DOHH2 (cell line): ENCODE measurements around the gene BCAR3.

Experiments used
- H3F3A ChIP-seq: fragments of 200-600 bp; sonication (generic), shearing (Covaris generic); 2 replicates; pipeline ENCODE4 v1.6.0; 2016; ENCODE audit warnings: antibody characterized with exemption, mild to moderate bottlenecking; ENCODE audit not compliant: control insufficient read depth, insufficient read depth
- H3K27ac ChIP-seq: fragments of 200-600 bp; sonication (generic); 2 replicates; pipeline ENCODE4 v1.5.1; 2014; ENCODE audit warnings: low read depth, mild to moderate bottlenecking, low read length, moderate library complexity
- H3K27me3 ChIP-seq: fragments of 200-600 bp; sonication (generic); 2 replicates; pipeline ENCODE4 v1.6.1; 2014; ENCODE audit warnings: mild to moderate bottlenecking, low read length, mixed read lengths; ENCODE audit not compliant: control insufficient read depth
- H3K36me3 ChIP-seq: fragments of 200-600 bp; sonication (generic); 2 replicates; pipeline ENCODE4 v1.6.1; 2014; ENCODE audit warnings: mild to moderate bottlenecking, low read length, moderate library complexity, mixed read lengths; ENCODE audit not compliant: control insufficient read depth
- H3K4me1 ChIP-seq: fragments of 200-600 bp; sonication (generic); 2 replicates; pipeline ENCODE4 v1.6.1; 2014; ENCODE audit warnings: mild to moderate bottlenecking, low read length, mixed read lengths; ENCODE audit not compliant: control insufficient read depth
- H3K4me2 ChIP-seq: fragments of 200-600 bp; sonication (generic); 2 replicates; pipeline ENCODE4 v1.6.0; 2014; ENCODE audit warnings: mild to moderate bottlenecking, low read length, moderate library complexity
- H3K4me3 ChIP-seq: fragments of 200-600 bp; sonication (generic); 2 replicates; pipeline ENCODE4 v1.5.1; 2014; ENCODE audit warnings: mild to moderate bottlenecking, low read length, mixed read lengths
- H3K79me2 ChIP-seq: fragments of 200-600 bp; sonication (generic); 2 replicates; pipeline ENCODE4 v1.6.1; 2014; ENCODE audit warnings: mild to moderate bottlenecking, low read length, mixed read lengths; ENCODE audit not compliant: control insufficient read depth
- H3K9me2 ChIP-seq: fragments of 200-600 bp; sonication (generic); replicated peaks from 2 replicates; pipeline ENCODE4 v1.6.1; 2014; ENCODE audit warnings: mild to moderate bottlenecking, low read length, mixed read lengths; ENCODE audit not compliant: control insufficient read depth
- H3K9me3 ChIP-seq: fragments of 200-600 bp; sonication (generic); 2 replicates; pipeline ENCODE4 v1.6.1; 2014; ENCODE audit warnings: antibody characterized with exemption, low read length, mixed read lengths; ENCODE audit not compliant: control insufficient read depth, insufficient read depth
- H4K20me1 ChIP-seq: fragments of 200-600 bp; sonication (generic); 2 replicates; pipeline ENCODE4 v1.6.0; 2014; ENCODE audit warnings: low read depth, mild to moderate bottlenecking, antibody characterized with exemption, low read length, moderate library complexity; ENCODE audit not compliant: control insufficient read depth, insufficient read depth
- CTCF ChIP-seq: fragments of 200-600 bp; sonication (generic); IDR thresholded peaks from one replicate; pipeline ENCODE4 v1.5.1; 2014; ENCODE audit warnings: antibody characterized with exemption, mild to moderate bottlenecking, low read depth, low read length; ENCODE audit not compliant: poor library complexity, severe bottlenecking
- EZH2phosphoT487 ChIP-seq: fragments of 200-600 bp; sonication (generic); IDR thresholded peaks from 2 replicates; pipeline ENCODE4 v1.6.1; 2017; ENCODE audit warnings: borderline replicate concordance, mild to moderate bottlenecking, antibody characterized with exemption, low read length, moderate library complexity, mixed read lengths

Gene BCAR3

GRCh38 chr1:93690341-93690740 is 8.7 kb upstream of the BCAR3 start:
- Histone ChIP-seq H3K4me2 (peak overlapping the region; percentile 76), H3F3A (peaks cover 43% of the 10 kb centered on the region)

GRCh38 chr1:93689521-93690223 is 8.0 kb upstream of the BCAR3 start:
- H3K9me2 ChIP-seq: no peaks in the 10 kb centered on the region
- H3K27me3 ChIP-seq: no peaks in the 10 kb centered on the region
- peaks cover 3% of the 10 kb centered on the region; the same call in 1 of the 2 replicates for H3K36me3 ChIP-seq
- peak overlapping the region; percentile 54 for H3K4me3 ChIP-seq
- peaks cover 18% of the 10 kb centered on the region for H3K79me2 ChIP-seq
- no peaks in the 10 kb centered on the region for H3K9me3 ChIP-seq
- TF ChIP-seq CTCF (no peak), EZH2phosphoT487 (no peak)
- H4K20me1 ChIP-seq: no peaks in the 10 kb centered on the region
- H3K4me1 ChIP-seq: peaks cover 100% of the 10 kb centered on the region
- H3F3A ChIP-seq: peaks cover 40% of the 10 kb centered on the region
- H3K27ac ChIP-seq: peak overlapping the region; percentile 87
- peak overlapping the region; percentile 76 for H3K4me2 ChIP-seq

More at GRCh38 chr1:93690341-93690740, 8.7 kb upstream of the BCAR3 start:
- Histone ChIP-seq H4K20me1 (no peaks in the 10 kb centered on the region), H3K4me3 (peak overlapping the region; percentile 54; the same call in 1 of the 2 replicates), H3K79me2 (peaks cover 12% of the 10 kb centered on the region), H3K27me3 (no peaks in the 10 kb centered on the region), H3K4me1 (peaks cover 100% of the 10 kb centered on the region), H3K27ac (peak overlapping the region; percentile 87), H3K9me2 (no peaks in the 10 kb centered on the region), H3K36me3 (peaks cover 3% of the 10 kb centered on the region; the same call in 1 of the 2 replicates), H3K9me3 (no peaks in the 10 kb centered on the region)
- TF ChIP-seq EZH2phosphoT487: no peak
- TF ChIP-seq CTCF: no peak

- peak overlapping the region; percentile 76 for H3K4me2 ChIP-seq
- H4K20me1 ChIP-seq: no peaks in the 10 kb centered on the region
- TF ChIP-seq EZH2phosphoT487 (no peak), CTCF (no peak)
- H3K4me3 ChIP-seq: peak overlapping the region; percentile 48
- H3K36me3 ChIP-seq: peaks cover 3% of the 10 kb centered on the region; the same call in 1 of the 2 replicates
- H3K27ac ChIP-seq: peak overlapping the region; percentile 87
- H3K9me2 ChIP-seq: no peaks in the 10 kb centered on the region
- peaks cover 100% of the 10 kb centered on the region for H3K4me1 ChIP-seq
- no peaks in the 10 kb centered on the region for H3K9me3 ChIP-seq
- peaks cover 25% of the 10 kb centered on the region for H3K79me2 ChIP-seq
- peaks cover 56% of the 10 kb centered on the region for H3F3A ChIP-seq
- no peaks in the 10 kb centered on the region for H3K27me3 ChIP-seq
These were observed 5.9 kb upstream of the BCAR3 start for GRCh38 chr1:93687542-93687941.
